Measurements from ENCODE around the gene SLC12A1.

DNA sequence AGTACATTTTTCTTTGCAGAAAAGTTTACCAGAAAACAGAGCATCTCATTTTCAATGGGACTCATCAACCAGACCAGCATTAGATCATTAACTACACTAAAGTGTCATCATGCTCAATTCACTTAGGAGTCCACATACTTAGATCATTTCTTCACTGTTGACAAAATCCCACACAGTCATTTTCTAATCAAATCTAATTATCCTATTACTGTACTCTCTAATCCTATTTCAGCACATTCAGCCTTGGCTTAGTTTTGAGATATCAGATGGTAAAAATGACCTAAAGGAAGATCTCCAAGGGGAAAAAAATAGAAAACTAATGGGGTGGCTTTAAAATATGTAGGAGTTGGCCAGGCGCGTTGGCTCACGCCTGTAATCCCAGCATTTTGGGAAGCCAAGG lies 19.8 kb upstream of the SLC12A1 start:
- no peak for TF ChIP-seq ZMAT4 (CRISPR knock-in tag; IDR thresholded peaks at IDR 0.05)
- TF ChIP-seq, protein P1, sequence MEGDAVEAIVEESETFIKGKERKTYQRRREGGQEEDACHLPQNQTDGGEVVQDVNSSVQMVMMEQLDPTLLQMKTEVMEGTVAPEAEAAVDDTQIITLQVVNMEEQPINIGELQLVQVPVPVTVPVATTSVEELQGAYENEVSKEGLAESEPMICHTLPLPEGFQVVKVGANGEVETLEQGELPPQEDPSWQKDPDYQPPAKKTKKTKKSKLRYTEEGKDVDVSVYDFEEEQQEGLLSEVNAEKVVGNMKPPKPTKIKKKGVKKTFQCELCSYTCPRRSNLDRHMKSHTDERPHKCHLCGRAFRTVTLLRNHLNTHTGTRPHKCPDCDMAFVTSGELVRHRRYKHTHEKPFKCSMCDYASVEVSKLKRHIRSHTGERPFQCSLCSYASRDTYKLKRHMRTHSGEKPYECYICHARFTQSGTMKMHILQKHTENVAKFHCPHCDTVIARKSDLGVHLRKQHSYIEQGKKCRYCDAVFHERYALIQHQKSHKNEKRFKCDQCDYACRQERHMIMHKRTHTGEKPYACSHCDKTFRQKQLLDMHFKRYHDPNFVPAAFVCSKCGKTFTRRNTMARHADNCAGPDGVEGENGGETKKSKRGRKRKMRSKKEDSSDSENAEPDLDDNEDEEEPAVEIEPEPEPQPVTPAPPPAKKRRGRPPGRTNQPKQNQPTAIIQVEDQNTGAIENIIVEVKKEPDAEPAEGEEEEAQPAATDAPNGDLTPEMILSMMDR (IDR thresholded peaks at IDR 0.05): no peak

All from WTC11 (cell line).